Left ventricle myocardium inferior (tissue), 1 donor: ENCODE results near the gene HBD. TPM values are rescaled to one million over a fixed set of nuclear protein-coding genes. Genes with fewer than 3 reads are reported as not detected.

ENCODE experiments used
- DNase-seq: peaks from one replicate; pipeline ENCODE4 v3.0.0-alpha.2; 2020
- H3K27ac ChIP-seq: fragments of 200-600 bp; replicated peaks from 2 replicates; pipeline ENCODE4 v1.8.0; 2021
- H3K27me3 ChIP-seq: fragments of 200-600 bp; 2 replicates; pipeline ENCODE4 v1.8.0; 2021; ENCODE audit warnings: low read depth
- H3K36me3 ChIP-seq: fragments of 200-600 bp; 2 replicates; pipeline ENCODE4 v1.8.0; 2021
- H3K4me1 ChIP-seq: fragments of 200-600 bp; 2 replicates; pipeline ENCODE4 v1.8.0; 2021
- H3K4me3 ChIP-seq: fragments of 200-600 bp; 2 replicates; pipeline ENCODE4 v1.8.0; 2021; ENCODE audit warnings: mild to moderate bottlenecking, moderate library complexity
- H3K9me3 ChIP-seq: fragments of 200-600 bp; replicated peaks from 2 replicates; pipeline ENCODE4 v1.8.0; 2021
- CTCF ChIP-seq: fragments of 200-600 bp; IDR thresholded peaks from 2 replicates; pipeline ENCODE4 v1.8.0; 2021; ENCODE audit warnings: antibody characterized with exemption, mild to moderate bottlenecking, borderline replicate concordance
- intact Hi-C: fragments of 100-400 bp; cut with micrococcal nuclease; formaldehyde crosslinking; loops from one replicate; pipeline ENCODE4 v1.11.0; 2022
- total RNA-seq: library from RNA; stranded (reverse); fragmentation: NEBNext Ultra II Directional; extraction: Animal tissue kit (Norgen Biotek cat#: 25700); gene quantifications from one replicate; pipeline ENCODE4 v1.2.1, GENCODE V29; 2021
- donor health status: DM: no; HTN: yes; CAD: no; lungs with severe emphysema.

HBD gene
- total RNA-seq, 1 donor from 2014 or later, result not detected

GRCh38 chr11:5210376-5210885 is 23.9 kb downstream of the HBD start:
- Histone ChIP-seq H3K4me3 (no peak overlapping the region), H3K36me3 (no peaks in the 10 kb centered on the region), H3K27me3 (no peaks in the 10 kb centered on the region), H3K27ac (no peak overlapping the region), H3K4me1 (no peaks in the 10 kb centered on the region), H3K9me3 (peaks cover 6% of the 10 kb centered on the region)
- no peak for DNase-seq
- intact Hi-C loops, result no loop called here
- no peak for TF ChIP-seq CTCF

GRCh38 chr11:5204787-5205186 is 29.5 kb downstream of the HBD start:
- H3K36me3 ChIP-seq, result no peaks in the 10 kb centered on the region
- peaks cover 4% of the 10 kb centered on the region for H3K27me3 ChIP-seq
- no peak overlapping the region for H3K27ac ChIP-seq
- intact Hi-C loops, result loop anchor here (2.0 kb wide), 1 partner anchor 176 kb away; no protein-coding TSS in a partner anchor
- TF ChIP-seq CTCF, result peak; percentile 56
- no peaks in the 10 kb centered on the region for H3K4me1 ChIP-seq
- no peak for DNase-seq
- no peak overlapping the region for H3K4me3 ChIP-seq
- no peaks in the 10 kb centered on the region for H3K9me3 ChIP-seq

GRCh38 chr11:5203366-5203765 is 30.9 kb downstream of the HBD start:
- no peak overlapping the region for H3K4me3 ChIP-seq
- DNase-seq, result no peak

GRCh38 chr11:5200582-5200981 is 33.7 kb downstream of the HBD start, which contains the start of gene OR51V1:
Gene OR51V1 (minus strand): TSS chr11:5200682. CDS start chr11:5200682, 0 bp downstream.
- no peak for DNase-seq
- Histone ChIP-seq H3K27ac (no peak within 1 kb of the TSS), H3K27me3 (peaks cover 4% of the 10 kb centered on the region), H3K4me3 (no peak within 1 kb of the TSS), H3K9me3 (no peaks in the 10 kb centered on the region), H3K36me3 (no peaks in the 10 kb centered on the region), H3K4me1 (no peaks in the 10 kb centered on the region)
- TF ChIP-seq CTCF, result no peak
- intact Hi-C loops, result no loop called here

More at GRCh38 chr11:5203366-5203765, 30.9 kb downstream of the HBD start:
- Histone ChIP-seq H3K4me1 (no peaks in the 10 kb centered on the region), H3K36me3 (no peaks in the 10 kb centered on the region), H3K9me3 (no peaks in the 10 kb centered on the region), H3K27me3 (peaks cover 4% of the 10 kb centered on the region), H3K27ac (no peak overlapping the region)
- TF ChIP-seq CTCF, result no peak
- intact Hi-C loops, result no loop called here

- no peak for DNase-seq
- Histone ChIP-seq H3K27ac (no peak overlapping the region), H3K36me3 (no peaks in the 10 kb centered on the region), H3K4me1 (no peaks in the 10 kb centered on the region), H3K9me3 (peaks cover 5% of the 10 kb centered on the region), H3K27me3 (peaks cover 4% of the 10 kb centered on the region), H3K4me3 (no peak overlapping the region)
- no peak for TF ChIP-seq CTCF
- intact Hi-C loops, result no loop called here
Observed at GRCh38 chr11:5198285-5198684, 36.0 kb downstream of the HBD start.
